HG03066 (cell line): ENCODE measurements around the gene LSM2.
"Not testable (repeated sequence)": the region's sequence is repeated elsewhere in the genome, so short reads cannot be mapped to it uniquely, and the experiment has no call there.

Experiments
- ATAC-seq: cut with Tn5 transposase; IDR thresholded peaks from one replicate; pipeline ENCODE4 v1.9.1; 2021; ENCODE audit warnings: low read depth; ENCODE audit not compliant: unreplicated experiment

The LSM2 gene

GRCh38 chr6:31799781-31800180, 7.0 kb downstream of the LSM2 start:
- no peak for ATAC-seq

- ATAC-seq, result no peak
These were observed 9.2 kb downstream of the LSM2 start for GRCh38 chr6:31797588-31797987.

- no peak for ATAC-seq
These were observed 9.8 kb downstream of the LSM2 start for GRCh38 chr6:31796993-31797385.

GRCh38 chr6:31795616-31796298, 11.0 kb downstream of the LSM2 start, which contains the start of gene VARS1:
Gene VARS1, minus strand, starts transcription at chr6:31795752. Its CDS starts 535 bp downstream, at chr6:31795217.
- peak; percentile 71 for ATAC-seq

GRCh38 chr6:31794866-31795615, 11.7 kb downstream of the LSM2 start:
- ATAC-seq, result no peak

GRCh38 chr6:31794294-31794865, 12.4 kb downstream of the LSM2 start:
- ATAC-seq, result no peak

GRCh38 chr6:31793927-31794245, 12.9 kb downstream of the LSM2 start:
- ATAC-seq, result not testable (repeated sequence)

GRCh38 chr6:31792761-31793171, 14.0 kb downstream of the LSM2 start:
- no peak for ATAC-seq

- ATAC-seq, result no peak
These were observed 14.7 kb downstream of the LSM2 start for GRCh38 chr6:31792090-31792374.

- ATAC-seq, result no peak
These were observed 15.3 kb downstream of the LSM2 start for GRCh38 chr6:31791324-31792089.

- ATAC-seq, result no peak
These were observed 21.3 kb downstream of the LSM2 start for GRCh38 chr6:31785475-31785874.

GRCh38 chr6:31784098-31784925, 22.5 kb downstream of the LSM2 start:
- no peak for ATAC-seq

GRCh38 chr6:31782126-31782855, 24.5 kb downstream of the LSM2 start:
- no peak for ATAC-seq

- no peak for ATAC-seq
These were observed 25.3 kb downstream of the LSM2 start for GRCh38 chr6:31781244-31782125.

GRCh38 chr6:31780507-31781243, 26.1 kb downstream of the LSM2 start:
- ATAC-seq, result no peak

- no peak for ATAC-seq
These were observed 26.9 kb downstream of the LSM2 start for GRCh38 chr6:31779908-31780307.

GRCh38 chr6:31778999-31779885, 27.5 kb downstream of the LSM2 start:
- no peak for ATAC-seq
